ENCODE results near the gene C2CD2. TPM values are rescaled to one million over a fixed set of nuclear protein-coding genes. Genes with fewer than 3 reads are reported as not detected.

Gene C2CD2
- total and polyA plus RNA-seq, 10 of the 15 experiments (the other 5 are each of a cell fraction or from before 2014, with no cell fraction given), result 2.2 to 30.9 (median 9.9) TPM

DNA sequence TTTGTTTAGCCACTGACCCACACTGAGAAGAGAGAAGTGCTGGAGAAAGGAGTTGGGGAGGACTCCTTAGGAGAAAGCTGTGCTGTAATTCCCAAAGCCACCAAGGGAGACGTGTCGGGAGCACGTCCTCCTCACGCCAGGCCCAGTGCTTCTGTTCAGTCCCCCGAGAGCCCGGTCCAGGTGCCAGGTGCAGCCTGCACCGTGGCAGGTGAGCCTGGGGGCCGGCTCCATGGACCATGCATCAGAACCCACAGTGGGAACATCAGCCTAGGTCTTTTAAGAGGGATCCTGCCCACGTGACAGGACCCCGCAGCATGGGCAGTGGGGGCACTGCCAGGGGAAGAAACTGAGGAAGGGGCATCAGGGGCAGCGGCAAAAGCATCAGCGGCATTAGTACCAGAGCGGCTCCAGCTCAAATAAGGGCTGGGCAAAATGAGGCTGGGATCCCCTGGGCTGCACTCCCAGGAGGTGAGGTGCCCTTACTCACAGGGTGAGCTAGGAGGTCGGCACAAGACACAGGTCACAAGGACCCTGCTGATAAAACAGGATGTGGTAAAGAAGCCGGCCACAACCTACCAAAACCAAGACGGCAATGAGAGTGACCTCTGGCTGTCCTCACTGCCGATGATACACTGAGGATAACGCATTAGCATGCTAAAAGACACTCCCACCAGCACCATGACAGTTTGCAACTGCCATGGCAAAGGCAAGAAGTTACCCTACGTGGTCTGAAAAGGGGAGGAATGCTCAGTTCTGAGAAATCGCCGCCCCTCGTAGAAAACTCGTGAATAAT, 50.1 kb downstream of the C2CD2 start (continued):
- TF ChIP-seq MYB (IDR thresholded peaks at IDR 0.05; ENCODE audit: borderline replicate concordance, low read depth, low read length) (no peak), HDGF (IDR thresholded peaks at IDR 0.05) (no peak), RFX5 (IDR thresholded peaks at IDR 0.05; ENCODE audit: low read depth, low read length) (no peak), MTA3 (IDR thresholded peaks at IDR 0.05; ENCODE audit: borderline replicate concordance, low read length) (no peak), SMAD5 (IDR thresholded peaks at IDR 0.05; ENCODE audit: low read depth) (no peak), YBX1 (IDR thresholded peaks at IDR 0.05) (no peak), FOXK2 (IDR thresholded peaks at IDR 0.05) (no peak), JUND (IDR thresholded peaks at IDR 0.05; ENCODE audit: low read depth, low read length) (no peak), LARP7 (IDR thresholded peaks at IDR 0.05) (no peak)
- TF ChIP-seq, protein P1, sequence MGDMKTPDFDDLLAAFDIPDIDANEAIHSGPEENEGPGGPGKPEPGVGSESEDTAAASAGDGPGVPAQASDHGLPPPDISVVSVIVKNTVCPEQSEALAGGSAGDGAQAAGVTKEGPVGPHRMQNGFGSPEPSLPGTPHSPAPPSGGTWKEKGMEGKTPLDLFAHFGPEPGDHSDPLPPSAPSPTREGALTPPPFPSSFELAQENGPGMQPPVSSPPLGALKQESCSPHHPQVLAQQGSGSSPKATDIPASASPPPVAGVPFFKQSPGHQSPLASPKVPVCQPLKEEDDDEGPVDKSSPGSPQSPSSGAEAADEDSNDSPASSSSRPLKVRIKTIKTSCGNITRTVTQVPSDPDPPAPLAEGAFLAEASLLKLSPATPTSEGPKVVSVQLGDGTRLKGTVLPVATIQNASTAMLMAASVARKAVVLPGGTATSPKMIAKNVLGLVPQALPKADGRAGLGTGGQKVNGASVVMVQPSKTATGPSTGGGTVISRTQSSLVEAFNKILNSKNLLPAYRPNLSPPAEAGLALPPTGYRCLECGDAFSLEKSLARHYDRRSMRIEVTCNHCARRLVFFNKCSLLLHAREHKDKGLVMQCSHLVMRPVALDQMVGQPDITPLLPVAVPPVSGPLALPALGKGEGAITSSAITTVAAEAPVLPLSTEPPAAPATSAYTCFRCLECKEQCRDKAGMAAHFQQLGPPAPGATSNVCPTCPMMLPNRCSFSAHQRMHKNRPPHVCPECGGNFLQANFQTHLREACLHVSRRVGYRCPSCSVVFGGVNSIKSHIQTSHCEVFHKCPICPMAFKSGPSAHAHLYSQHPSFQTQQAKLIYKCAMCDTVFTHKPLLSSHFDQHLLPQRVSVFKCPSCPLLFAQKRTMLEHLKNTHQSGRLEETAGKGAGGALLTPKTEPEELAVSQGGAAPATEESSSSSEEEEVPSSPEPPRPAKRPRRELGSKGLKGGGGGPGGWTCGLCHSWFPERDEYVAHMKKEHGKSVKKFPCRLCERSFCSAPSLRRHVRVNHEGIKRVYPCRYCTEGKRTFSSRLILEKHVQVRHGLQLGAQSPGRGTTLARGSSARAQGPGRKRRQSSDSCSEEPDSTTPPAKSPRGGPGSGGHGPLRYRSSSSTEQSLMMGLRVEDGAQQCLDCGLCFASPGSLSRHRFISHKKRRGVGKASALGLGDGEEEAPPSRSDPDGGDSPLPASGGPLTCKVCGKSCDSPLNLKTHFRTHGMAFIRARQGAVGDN (IDR thresholded peaks at IDR 0.05), result no peak
- TF ChIP-seq, protein P2, sequence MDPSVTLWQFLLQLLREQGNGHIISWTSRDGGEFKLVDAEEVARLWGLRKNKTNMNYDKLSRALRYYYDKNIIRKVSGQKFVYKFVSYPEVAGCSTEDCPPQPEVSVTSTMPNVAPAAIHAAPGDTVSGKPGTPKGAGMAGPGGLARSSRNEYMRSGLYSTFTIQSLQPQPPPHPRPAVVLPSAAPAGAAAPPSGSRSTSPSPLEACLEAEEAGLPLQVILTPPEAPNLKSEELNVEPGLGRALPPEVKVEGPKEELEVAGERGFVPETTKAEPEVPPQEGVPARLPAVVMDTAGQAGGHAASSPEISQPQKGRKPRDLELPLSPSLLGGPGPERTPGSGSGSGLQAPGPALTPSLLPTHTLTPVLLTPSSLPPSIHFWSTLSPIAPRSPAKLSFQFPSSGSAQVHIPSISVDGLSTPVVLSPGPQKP (IDR thresholded peaks at IDR 0.05; ENCODE audit: low read depth, low read length), result no peak

Measured in GM12878 (cell line).